KBM-7 (cell line): Measurements from ENCODE around the gene PRADC1.
"Not testable (repeated sequence)": the region's sequence is repeated elsewhere in the genome, so short reads cannot be mapped to it uniquely, and the experiment has no call there.

Experiments used
- DNase-seq: peaks from one replicate; pipeline ENCODE4 v3.0.0-alpha.2; 2015
- in situ Hi-C: fragments of 300-500 bp; cut with MboI; formaldehyde crosslinking; loops from 2 replicates; pipeline ENCODE4 v1.14.3; 2020; ENCODE audit warnings: low sequenced_read_pairs, low pct_unique_long_range_greater_than_20kb, mixed read lengths

Gene PRADC1

GRCh38 chr2:73212448-73213176, 20.4 kb downstream of the PRADC1 start:
- in situ Hi-C loops, result no loop called here
- DNase-seq, result peak; percentile 90

DNA sequence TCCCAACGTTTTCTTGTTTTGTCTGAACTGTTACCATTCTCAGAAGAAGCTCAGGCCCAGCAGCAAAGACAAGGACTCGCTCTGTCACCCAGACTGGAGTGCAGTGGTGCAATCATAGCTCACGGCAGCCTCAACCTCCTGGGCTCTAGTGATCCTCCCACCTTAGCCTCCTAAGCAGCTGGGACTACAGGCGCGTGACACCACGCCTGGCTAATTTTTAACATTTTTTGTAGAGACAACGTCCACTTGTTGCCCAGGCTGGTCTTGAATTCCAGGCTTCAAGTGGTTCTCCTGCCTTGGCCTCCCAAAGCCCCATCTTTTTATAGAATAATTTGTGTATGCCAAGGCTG, 21.0 kb downstream of the PRADC1 start:
- no peak for DNase-seq
- in situ Hi-C loops, result no loop called here

DNA sequence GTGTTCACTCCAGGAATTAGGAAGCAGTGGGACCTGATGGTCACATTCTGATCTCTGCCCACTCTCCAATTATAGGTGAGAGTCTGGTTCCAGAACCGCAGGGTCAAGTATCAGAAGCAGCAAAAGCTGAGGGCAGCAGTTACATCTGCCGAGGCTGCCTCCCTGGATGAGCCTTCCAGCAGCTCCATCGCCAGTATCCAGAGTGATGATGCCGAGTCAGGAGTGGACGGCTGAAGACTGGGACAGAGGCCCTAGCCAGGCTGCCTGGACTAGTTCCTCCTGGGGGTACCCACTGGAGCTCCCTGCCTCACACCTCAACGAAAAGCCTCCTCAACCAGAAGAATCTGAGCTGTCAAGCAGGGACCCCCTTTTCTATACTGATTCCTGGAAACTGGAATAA, 22.3 kb downstream of the PRADC1 start:
- in situ Hi-C loops, result no loop called here

GRCh38 chr2:73210019-73210418, 23.0 kb downstream of the PRADC1 start:
- DNase-seq, result no peak
- in situ Hi-C loops, result no loop called here

More for the DNA sequence above, 22.3 kb downstream of the PRADC1 start:
- DNase-seq, result no peak

DNA sequence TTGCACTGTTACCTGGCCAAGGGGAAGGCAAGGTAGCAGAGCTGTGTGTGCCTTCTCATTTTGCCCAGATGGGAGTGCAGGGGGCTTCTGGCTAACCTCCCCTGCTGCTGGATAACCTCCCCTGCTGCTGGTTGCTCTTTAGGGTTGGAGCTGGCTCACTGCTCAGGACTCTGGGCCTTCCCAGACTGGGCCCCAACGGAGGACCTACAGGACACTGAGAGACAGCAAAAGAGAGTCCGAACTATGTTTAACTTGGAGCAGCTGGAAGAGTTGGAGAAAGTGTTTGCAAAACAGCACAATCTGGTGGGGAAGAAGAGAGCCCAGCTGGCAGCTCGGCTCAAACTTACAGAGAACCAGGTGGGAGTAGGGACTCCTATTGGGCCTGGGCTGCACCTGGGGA, 24.8 kb downstream of the PRADC1 start:
- DNase-seq, result no peak
- in situ Hi-C loops, result no loop called here

DNA sequence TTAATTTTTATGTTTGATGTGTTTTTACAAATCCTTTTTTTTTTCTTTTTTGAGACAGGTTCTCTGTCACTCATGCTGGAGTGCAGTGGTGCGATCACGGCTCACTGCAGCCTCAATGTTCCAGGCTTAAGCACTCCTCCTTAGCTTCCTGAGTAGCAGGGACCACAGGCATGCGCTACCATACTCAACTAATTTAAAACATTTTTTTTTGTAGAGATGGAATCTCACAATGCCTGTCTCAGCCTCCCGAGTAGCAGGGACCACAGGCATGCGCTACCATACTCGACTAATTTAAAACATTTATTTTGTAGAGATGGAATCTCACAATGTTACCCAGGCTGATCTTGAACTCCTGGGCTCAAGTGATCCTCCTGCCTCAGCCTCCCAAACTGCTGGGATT, 27.4 kb downstream of the PRADC1 start:
- in situ Hi-C loops, result no loop called here

DNA sequence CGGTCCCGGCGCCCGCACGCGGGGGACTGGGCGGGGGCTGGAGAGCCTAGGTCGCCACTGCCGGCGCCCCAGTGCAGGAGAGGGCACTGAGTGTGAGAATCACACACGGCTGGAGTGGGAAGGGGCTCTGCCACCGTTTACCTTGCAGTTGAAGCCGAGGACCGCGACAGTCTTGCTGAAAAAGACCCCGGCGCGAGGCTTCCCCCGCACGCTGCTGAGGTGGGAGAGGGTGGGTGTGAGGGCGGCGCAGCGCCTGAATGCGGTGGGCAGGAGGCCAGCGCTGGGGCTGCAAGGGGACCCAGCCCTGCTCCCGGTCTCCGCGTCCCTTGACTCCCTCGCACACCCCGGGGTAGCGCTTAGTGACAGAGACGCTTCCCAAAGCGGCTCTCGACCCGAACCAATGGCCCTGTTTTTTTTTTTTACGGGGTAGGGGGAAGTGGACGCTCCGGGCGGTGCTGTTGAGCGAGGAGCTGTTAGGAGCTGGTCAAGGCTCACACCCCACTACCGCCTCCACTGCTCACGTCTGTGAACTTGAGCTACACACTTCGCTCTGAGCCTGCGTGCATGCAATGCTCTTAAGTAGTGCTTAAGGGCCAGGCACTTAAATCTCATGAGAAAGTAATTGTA, 29.9 kb downstream of the PRADC1 start:
- in situ Hi-C loops, result no loop called here
- DNase-seq, result no peak

More for the DNA sequence above, 27.4 kb downstream of the PRADC1 start:
- no peak for DNase-seq

DNA sequence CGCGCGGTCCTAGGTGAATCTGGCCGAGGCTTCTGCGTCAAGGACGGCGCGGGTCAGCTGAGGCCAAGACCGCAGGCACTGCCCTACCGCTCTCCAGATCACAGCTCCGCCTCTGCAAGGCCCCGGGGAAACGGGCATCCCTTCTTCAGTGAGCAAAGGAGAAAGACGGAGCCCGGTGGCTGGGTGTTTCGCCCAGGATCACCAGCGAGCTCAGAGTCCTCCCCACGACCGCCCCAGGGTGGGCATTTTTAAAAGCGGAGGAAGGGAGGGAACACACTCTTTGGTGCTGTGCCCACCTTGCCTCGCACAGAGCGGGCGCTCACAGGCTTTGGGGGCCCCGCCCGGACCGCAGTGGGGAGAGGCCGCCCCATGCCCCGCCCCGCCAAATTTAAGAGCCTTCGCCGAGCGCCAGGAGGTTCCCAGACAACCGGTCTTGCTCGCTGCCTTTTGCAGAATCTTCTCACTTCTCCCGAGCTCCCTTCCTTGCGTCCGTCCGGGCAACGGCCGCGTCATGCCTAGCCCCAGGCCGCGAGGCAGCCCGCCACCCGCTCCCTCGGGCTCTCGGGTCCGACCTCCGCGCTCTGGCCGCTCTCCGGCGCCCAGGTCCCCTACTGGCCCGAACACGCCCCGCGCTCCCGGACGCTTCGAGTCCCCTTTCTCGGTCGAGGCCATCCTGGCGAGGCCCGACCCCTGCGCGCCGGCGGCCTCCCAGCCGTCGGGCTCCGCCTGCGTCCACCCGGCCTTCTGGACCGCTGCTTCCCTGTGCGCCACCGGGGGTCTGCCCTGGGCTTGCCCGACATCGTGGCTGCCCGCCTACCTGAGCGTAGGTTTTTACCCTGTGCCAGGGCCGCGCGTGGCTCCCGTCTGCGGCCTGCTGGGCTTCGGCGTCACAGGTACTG, 30.6 kb downstream of the PRADC1 start, which contains the start of gene NOTO:
Gene NOTO, plus strand, starts transcription at position 419 of the 899 bp plus-strand sequence. Its CDS starts 93 bp downstream, at position 512.
- DNase-seq, result no peak
- in situ Hi-C loops, result no loop called here

DNA sequence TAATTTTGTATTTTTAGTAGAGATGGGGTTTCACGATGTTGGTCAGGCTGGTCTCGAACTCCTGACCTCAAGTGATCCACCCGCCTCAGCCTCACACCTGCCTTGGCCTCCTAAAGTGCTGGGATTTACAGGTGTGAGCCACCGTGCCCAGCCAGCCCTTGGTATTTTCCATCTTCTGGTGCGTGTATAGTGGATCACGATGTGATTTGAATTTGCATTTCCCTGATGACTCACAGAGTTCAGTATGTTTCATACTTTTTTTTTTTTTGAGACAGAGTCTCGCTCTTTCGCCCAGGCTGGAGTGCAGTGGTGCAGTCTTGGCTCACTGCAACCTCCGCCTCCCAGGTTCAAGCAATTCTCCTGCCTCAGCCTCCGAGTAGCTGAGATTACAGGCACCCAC, 32.8 kb downstream of the PRADC1 start:
- in situ Hi-C loops, DNase-seq: not testable (repeated sequence)

GRCh38 chr2:73197579-73197978, 35.5 kb downstream of the PRADC1 start:
- in situ Hi-C loops, result no loop called here
- DNase-seq, result no peak

GRCh38 chr2:73187549-73187948, 45.5 kb downstream of the PRADC1 start:
- DNase-seq, result peak; percentile 30
- in situ Hi-C loops, result no loop called here

GRCh38 chr2:73185965-73186364, 47.1 kb downstream of the PRADC1 start:
- no peak for DNase-seq
- in situ Hi-C loops, result no loop called here
